ENCODE data around the gene RNASEH2C. TPM values are rescaled to one million over a fixed set of nuclear protein-coding genes. Genes with fewer than 3 reads are reported as not detected.

Gene RNASEH2C
- total RNA-seq, 1 experiment from 2014 or later = 96.2 TPM

DNA sequence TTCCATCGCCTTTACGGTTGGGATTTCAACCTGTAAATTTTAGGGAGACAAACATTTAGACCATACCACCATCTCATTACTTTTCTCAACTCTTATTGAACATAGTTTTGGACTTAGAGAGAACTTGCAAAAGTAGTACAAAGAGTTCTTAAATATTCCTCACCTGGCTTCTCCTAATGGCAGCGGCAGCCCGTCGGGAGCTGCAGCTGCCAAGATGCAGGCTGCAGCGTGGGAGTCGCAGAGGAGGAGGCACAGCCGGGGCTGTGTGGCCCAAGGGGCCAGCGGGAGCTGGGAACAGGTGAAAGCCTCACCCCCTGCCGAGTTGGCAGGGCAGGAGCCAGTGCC, 23.1 kb upstream of the RNASEH2C start:
- POLR2A ChIA-PET (ENCODE audit: unreplicated experiment) = no interaction called here
- Histone ChIP-seq H4K20me1 (ENCODE audit: low read length) (no peaks in the 10 kb centered on the region), H3K79me2 (ENCODE audit: low read length) (no peaks in the 10 kb centered on the region), H3K4me1 (ENCODE audit: insufficient read depth, low read length) (no peaks in the 10 kb centered on the region), H3K4me2 (ENCODE audit: low read length) (no peak overlapping the region), H3K9me3 (ENCODE audit: low read length) (no peaks in the 10 kb centered on the region), H3K36me3 (ENCODE audit: low read depth, low read length) (no peaks in the 10 kb centered on the region), H3K9me2 (replicated peaks; ENCODE audit: low read length) (no peaks in the 10 kb centered on the region), H3K4me3 (ENCODE audit: low read length) (no peak overlapping the region), H3F3A (ENCODE audit: low read length, unreplicated experiment) (no peaks in the 10 kb centered on the region), H3K27ac (ENCODE audit: low read length) (no peak overlapping the region), H3K27me3 (ENCODE audit: low read length) (no peaks in the 10 kb centered on the region), H2AFZ (ENCODE audit: low read length) (no peak overlapping the region), H3K9ac (ENCODE audit: low read length) (no peak overlapping the region)
- ATAC-seq (no peak), DNase-seq (no peak)
- intact Hi-C loops (cut with micrococcal nuclease) = loop anchor here (1.0 kb wide), 1 partner anchor 75 kb away; no protein-coding TSS in a partner anchor
- CTCF ChIA-PET = no interaction called here
- TF ChIP-seq CTCF (conservative IDR thresholded peaks at IDR 0.05; ENCODE audit: low read depth, low read length) = no peak
- TF ChIP-seq EZH2phosphoT487 (IDR thresholded peaks at IDR 0.05; ENCODE audit: borderline replicate concordance, low read length) = no peak
- TF ChIP-seq EZH2 (IDR thresholded peaks at IDR 0.05; ENCODE audit: low read length, unreplicated experiment) = no peak
- no TSS peak for BruUV-seq (replicated peaks)

DNA sequence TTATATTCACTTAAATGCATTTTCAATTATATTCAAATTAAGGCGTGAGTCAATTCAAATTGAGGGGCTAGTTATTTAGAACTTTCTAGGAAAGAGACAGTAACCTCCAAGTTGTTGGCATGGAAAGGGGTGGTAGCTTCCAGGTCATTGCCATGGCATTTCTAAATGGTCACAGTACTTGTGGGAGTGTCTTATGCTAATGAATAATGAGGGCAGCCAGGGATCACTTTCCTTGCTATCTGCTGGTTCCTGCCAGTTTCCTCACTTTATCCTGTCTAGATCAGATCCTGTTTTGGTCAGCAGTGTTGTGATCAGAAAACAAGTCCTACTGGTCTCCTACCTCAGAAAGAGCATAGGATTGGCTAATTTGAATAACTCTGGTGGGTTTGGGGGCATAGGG, 21.8 kb upstream of the RNASEH2C start:
- Histone ChIP-seq H3K79me2 (ENCODE audit: low read length) (no peaks in the 10 kb centered on the region), H4K20me1 (ENCODE audit: low read length) (no peaks in the 10 kb centered on the region), H3K9ac (ENCODE audit: low read length) (no peak overlapping the region), H3K9me3 (ENCODE audit: low read length) (no peaks in the 10 kb centered on the region), H3K27me3 (ENCODE audit: low read length) (no peaks in the 10 kb centered on the region), H3K4me1 (ENCODE audit: insufficient read depth, low read length) (no peaks in the 10 kb centered on the region), H3K4me3 (ENCODE audit: low read length) (no peak overlapping the region), H3K27ac (ENCODE audit: low read length) (no peak overlapping the region), H2AFZ (ENCODE audit: low read length) (no peak overlapping the region), H3K4me2 (ENCODE audit: low read length) (no peak overlapping the region), H3F3A (ENCODE audit: low read length, unreplicated experiment) (no peaks in the 10 kb centered on the region), H3K36me3 (ENCODE audit: low read depth, low read length) (no peaks in the 10 kb centered on the region), H3K9me2 (replicated peaks; ENCODE audit: low read length) (no peaks in the 10 kb centered on the region)
- ATAC-seq (no peak), DNase-seq (no peak)
- no TSS peak for BruUV-seq (replicated peaks)
- intact Hi-C loops (cut with micrococcal nuclease) = no loop called here
- POLR2A ChIA-PET (ENCODE audit: unreplicated experiment) = no interaction called here
- CTCF ChIA-PET = no interaction called here
- TF ChIP-seq CTCF (conservative IDR thresholded peaks at IDR 0.05; ENCODE audit: low read depth, low read length) (no peak), EZH2 (IDR thresholded peaks at IDR 0.05; ENCODE audit: low read length, unreplicated experiment) (no peak), EZH2phosphoT487 (IDR thresholded peaks at IDR 0.05; ENCODE audit: borderline replicate concordance, low read length) (no peak)

GRCh38 chr11:65741185-65741584, 20.6 kb upstream of the RNASEH2C start:
- no peaks in the 10 kb centered on the region for H3F3A ChIP-seq (ENCODE audit: low read length, unreplicated experiment)
- no peak overlapping the region for H3K9ac ChIP-seq (ENCODE audit: low read length)
- ChIA-PET CTCF (interaction anchor here (0.6 kb wide), 1 partner anchor 12 kb away, joined by 3 read pairs; no protein-coding TSS in a partner anchor), POLR2A (ENCODE audit: unreplicated experiment) (no interaction called here)
- no peak overlapping the region for H2AFZ ChIP-seq (ENCODE audit: low read length)
- H3K79me2 ChIP-seq (ENCODE audit: low read length) = no peaks in the 10 kb centered on the region
- DNase-seq = no peak
- TF ChIP-seq EZH2phosphoT487 (IDR thresholded peaks at IDR 0.05; ENCODE audit: borderline replicate concordance, low read length) (no peak), CTCF (conservative IDR thresholded peaks at IDR 0.05; ENCODE audit: low read depth, low read length) (no peak)
- H3K27ac ChIP-seq (ENCODE audit: low read length) = no peak overlapping the region
- H3K27me3 ChIP-seq (ENCODE audit: low read length) = no peaks in the 10 kb centered on the region
- peaks cover 10% of the 10 kb centered on the region for H3K9me3 ChIP-seq (ENCODE audit: low read length)
- H3K9me2 ChIP-seq (replicated peaks; ENCODE audit: low read length) = no peaks in the 10 kb centered on the region
- H3K4me3 ChIP-seq (ENCODE audit: low read length) = no peak overlapping the region
- no TSS peak for BruUV-seq (replicated peaks)
- H4K20me1 ChIP-seq (ENCODE audit: low read length) = no peaks in the 10 kb centered on the region
- no peaks in the 10 kb centered on the region for H3K4me1 ChIP-seq (ENCODE audit: insufficient read depth, low read length)
- H3K4me2 ChIP-seq (ENCODE audit: low read length) = no peak overlapping the region
- ATAC-seq = no peak
- intact Hi-C loops (cut with micrococcal nuclease) = no loop called here
- H3K36me3 ChIP-seq (ENCODE audit: low read depth, low read length) = no peaks in the 10 kb centered on the region

All from PC-3 (cell line).